Fibroblast of mammary gland (primary cell): ENCODE measurements around the gene NFIB.
A peak's percentile ranks its signal among the peaks of the same experiment; 100 is the strongest.

Source experiments
- DNase-seq: peaks from one replicate; pipeline ENCODE4 v3.0.0-alpha.2; 2010; ENCODE audit warnings: low read depth
- H3K4me3 ChIP-seq: 2 replicates; pipeline ENCODE4 v1.5.1; 2011; ENCODE audit warnings: low read depth, mild to moderate bottlenecking, low read length, moderate library complexity; ENCODE audit not compliant: control insufficient read depth
- TF ChIP-seq, protein P1 (sequence below): conservative IDR thresholded peaks from 2 replicates; pipeline ENCODE4 v1.5.1; 2011; ENCODE audit warnings: low read depth, low read length, inconsistent platforms; ENCODE audit not compliant: control insufficient read depth, insufficient read depth

NFIB gene

DNA sequence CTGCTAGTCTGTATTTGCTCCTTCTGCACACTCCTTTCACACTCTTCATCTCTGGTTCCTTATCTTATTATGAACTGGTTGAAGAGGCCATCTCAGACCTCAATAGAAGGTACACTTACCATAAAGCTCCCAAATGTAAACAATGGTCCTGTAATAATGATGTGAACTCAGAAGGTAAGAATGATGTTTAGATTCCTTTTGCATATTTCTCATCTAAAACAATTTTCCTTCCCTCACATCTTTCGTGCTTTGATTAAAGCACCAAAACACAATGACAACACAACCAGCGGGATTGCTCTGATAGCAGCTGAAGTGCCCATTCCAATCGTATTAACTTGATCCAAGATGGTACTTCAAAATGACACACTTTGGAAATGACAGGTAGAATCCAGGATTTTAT is 34.3 kb downstream of the NFIB start:
- no peak overlapping the region for H3K4me3 ChIP-seq
- no peak for DNase-seq
- TF ChIP-seq, protein P1, sequence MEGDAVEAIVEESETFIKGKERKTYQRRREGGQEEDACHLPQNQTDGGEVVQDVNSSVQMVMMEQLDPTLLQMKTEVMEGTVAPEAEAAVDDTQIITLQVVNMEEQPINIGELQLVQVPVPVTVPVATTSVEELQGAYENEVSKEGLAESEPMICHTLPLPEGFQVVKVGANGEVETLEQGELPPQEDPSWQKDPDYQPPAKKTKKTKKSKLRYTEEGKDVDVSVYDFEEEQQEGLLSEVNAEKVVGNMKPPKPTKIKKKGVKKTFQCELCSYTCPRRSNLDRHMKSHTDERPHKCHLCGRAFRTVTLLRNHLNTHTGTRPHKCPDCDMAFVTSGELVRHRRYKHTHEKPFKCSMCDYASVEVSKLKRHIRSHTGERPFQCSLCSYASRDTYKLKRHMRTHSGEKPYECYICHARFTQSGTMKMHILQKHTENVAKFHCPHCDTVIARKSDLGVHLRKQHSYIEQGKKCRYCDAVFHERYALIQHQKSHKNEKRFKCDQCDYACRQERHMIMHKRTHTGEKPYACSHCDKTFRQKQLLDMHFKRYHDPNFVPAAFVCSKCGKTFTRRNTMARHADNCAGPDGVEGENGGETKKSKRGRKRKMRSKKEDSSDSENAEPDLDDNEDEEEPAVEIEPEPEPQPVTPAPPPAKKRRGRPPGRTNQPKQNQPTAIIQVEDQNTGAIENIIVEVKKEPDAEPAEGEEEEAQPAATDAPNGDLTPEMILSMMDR = no peak

DNA sequence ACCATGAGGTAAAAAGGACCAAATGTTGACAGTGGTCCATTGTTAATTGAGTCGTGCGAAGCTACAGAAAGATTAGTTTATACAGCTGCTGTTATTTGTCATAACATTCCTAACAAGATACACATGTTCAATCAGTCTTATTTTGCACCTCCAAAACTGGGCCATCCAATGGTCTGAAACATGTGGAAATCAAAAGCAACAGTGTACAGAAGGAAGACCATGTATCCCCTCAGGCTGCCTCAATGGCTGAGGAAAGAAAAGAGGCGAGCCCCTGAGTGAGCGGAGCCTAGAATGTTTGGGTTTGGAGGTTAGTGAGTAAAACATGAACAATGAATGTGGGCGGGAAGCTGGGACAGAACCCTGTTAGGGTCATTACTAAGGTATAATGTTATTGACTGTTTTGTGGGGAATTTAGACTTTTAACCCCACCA is 35.6 kb downstream of the NFIB start:
- TF ChIP-seq, protein P1 = no peak
- DNase-seq = peak; percentile 85
- H3K4me3 ChIP-seq = no peak overlapping the region

DNA sequence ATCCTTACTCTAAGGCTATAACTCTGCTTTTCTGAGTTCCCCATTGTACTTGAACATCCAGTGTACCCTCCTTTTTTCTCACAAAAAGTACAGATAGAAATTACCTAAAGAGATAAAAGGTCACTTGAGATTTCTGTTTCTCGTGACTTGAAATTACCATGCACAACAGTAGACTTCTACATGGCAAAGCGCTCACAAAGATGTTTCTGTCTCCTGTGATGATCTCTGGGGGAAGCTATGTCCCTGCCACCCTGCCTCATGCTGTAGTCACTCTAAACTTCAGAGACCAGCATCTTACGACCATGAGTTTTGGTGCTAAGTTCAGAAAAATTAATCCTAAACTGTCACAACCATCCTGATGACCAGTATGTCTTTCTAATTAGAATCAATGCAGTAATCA is 36.2 kb downstream of the NFIB start:
- H3K4me3 ChIP-seq = no peak overlapping the region
- TF ChIP-seq, protein P1 = no peak
- no peak for DNase-seq

DNA sequence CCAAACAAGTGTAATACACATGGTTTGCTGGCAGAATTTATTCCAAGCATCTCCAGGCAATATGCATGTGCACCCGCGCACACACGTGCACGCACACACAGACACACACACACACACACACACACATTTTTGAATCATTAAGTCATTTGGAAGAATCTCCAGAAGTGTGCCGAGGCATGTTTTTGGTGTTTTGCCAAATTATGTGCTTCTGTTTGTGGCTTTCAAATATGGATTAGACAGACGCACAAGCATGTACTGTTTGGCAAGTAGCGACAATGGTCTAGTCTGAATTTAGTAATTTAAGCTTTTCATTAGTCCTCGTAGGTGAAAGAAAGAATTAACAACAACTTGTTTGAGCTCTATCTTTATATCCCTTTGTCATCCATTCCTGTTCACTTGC is 36.7 kb downstream of the NFIB start:
- H3K4me3 ChIP-seq = no peak overlapping the region
- TF ChIP-seq, protein P1 = no peak
- peak; percentile 82 for DNase-seq

DNA sequence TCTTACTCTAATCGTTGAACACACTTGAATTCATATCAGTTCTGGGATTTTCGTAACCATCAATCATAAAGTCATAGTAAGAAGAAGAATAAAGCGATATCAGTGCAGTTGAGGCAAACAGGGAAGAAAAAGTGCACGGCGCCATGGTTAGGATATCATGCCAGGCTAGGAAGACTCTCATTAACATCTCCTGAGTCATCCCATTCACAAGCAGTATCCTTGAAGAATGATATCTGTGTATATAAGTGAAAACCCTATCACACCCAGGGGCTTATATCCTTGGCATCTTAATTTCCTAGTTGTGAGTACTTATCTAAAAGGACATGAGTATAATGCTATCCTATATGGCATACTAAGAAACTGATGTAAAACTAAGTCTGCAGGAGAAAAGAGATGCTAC is 38.6 kb downstream of the NFIB start:
- TF ChIP-seq, protein P1 = no peak
- no peak for DNase-seq
- no peak overlapping the region for H3K4me3 ChIP-seq

DNA sequence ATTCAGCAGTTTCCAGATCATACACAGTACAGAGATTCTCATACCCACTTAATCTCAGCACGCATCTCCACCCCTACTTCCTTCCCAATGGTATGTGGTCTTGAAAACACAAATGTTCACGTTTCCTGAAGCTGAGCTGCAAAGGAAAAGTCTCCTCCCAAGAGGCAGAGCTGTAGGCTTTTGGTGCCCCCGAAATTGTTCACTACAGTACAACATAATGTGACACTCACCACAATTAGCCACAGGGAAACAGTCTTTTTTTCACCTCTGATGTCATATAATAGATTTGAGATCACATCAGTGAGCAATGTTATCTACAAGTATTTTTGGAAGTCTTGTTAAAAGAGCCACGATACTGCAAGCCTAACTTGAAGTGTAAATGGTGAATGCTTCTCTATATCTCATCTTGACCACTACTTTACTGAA is 40.2 kb downstream of the NFIB start:
- no peak for DNase-seq
- H3K4me3 ChIP-seq = no peak overlapping the region
- TF ChIP-seq, protein P1 = no peak

DNA sequence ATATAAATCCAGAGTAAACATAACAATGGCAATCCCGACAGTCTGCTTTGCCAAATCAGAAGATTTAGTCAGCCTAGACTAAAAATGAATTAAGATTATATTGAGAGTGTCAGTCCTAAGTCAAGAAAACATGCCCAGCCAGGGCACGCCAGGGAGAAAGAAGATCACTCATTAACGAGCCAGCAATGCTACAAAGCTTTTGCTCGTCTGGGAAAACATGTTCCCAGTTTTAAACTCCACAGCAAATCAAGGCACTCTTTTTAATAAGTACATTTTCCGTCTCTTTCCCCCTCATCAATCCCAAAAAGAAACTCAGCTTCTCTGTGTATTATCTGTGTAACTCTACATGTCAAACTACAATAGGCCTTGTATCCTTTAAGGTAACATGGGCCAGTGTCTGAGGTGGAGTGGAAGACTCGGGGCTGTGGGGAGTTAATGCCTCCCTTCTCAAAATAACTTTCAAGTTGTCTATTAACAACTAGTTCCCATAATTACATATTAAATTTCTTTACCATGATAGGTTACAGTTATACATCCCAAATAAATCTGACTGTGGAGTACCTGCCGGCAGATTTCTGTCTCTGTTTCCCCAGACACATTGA is 40.9 kb downstream of the NFIB start:
- TF ChIP-seq, protein P1 = no peak
- no peak overlapping the region for H3K4me3 ChIP-seq
- no peak for DNase-seq
